ENCODE measurements around the gene CYBRD1. TPM values are rescaled to one million over a fixed set of nuclear protein-coding genes. Genes with fewer than 3 reads are reported as not detected.

Gene CYBRD1
- total RNA-seq, 1 donor from 2014 or later = 48.4 TPM

DNA sequence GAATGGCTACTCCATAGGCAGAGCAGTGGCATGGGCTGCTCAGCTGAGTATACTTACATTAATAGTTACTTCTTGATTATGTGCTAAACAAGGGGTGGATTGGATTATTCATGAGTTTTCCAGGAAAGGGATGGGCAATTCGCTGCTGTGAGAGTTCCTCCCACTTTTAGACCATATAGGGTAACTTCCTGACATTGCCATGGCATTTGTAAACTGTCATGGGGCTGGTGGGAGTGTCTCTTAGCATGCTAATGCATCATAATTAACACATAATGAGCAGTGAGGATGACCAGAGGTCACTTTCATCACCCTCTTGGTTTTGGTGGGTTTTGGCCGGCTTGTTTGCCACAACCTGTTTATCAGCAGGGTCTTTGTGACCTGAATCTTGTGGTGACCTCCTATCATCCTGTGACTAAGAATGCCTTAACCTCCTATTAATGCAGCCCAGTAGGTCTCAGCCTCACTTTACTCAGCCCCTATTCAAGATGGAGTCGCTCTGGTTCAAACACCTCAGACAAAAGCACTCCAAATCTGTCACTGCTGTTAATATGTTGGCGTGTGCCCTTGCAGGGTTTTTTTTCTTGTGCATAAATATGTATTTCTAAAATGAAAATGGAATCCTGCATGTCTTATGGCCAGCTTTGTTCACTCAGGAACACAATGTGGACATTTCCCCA, 56.0 kb downstream of the CYBRD1 start:
- Histone ChIP-seq H3K27me3 (ENCODE audit: low read depth) (peaks cover 1% of the 10 kb centered on the region), H3K9me3 (replicated peaks) (no peaks in the 10 kb centered on the region), H3K27ac (replicated peaks) (no peak overlapping the region), H3K4me1 (no peaks in the 10 kb centered on the region), H3K4me3 (no peak overlapping the region), H3K36me3 (no peaks in the 10 kb centered on the region)
- TF ChIP-seq, protein P1, sequence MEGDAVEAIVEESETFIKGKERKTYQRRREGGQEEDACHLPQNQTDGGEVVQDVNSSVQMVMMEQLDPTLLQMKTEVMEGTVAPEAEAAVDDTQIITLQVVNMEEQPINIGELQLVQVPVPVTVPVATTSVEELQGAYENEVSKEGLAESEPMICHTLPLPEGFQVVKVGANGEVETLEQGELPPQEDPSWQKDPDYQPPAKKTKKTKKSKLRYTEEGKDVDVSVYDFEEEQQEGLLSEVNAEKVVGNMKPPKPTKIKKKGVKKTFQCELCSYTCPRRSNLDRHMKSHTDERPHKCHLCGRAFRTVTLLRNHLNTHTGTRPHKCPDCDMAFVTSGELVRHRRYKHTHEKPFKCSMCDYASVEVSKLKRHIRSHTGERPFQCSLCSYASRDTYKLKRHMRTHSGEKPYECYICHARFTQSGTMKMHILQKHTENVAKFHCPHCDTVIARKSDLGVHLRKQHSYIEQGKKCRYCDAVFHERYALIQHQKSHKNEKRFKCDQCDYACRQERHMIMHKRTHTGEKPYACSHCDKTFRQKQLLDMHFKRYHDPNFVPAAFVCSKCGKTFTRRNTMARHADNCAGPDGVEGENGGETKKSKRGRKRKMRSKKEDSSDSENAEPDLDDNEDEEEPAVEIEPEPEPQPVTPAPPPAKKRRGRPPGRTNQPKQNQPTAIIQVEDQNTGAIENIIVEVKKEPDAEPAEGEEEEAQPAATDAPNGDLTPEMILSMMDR (IDR thresholded peaks at IDR 0.05; ENCODE audit: borderline replicate concordance) = no peak
- intact Hi-C loops (cut with micrococcal nuclease) = no loop called here
- DNase-seq = no peak

GRCh38 chr2:171579481-171579880, 57.2 kb downstream of the CYBRD1 start:
- H3K27me3 ChIP-seq (ENCODE audit: low read depth) = peaks cover 5% of the 10 kb centered on the region
- no peak overlapping the region for H3K27ac ChIP-seq (replicated peaks)
- no peaks in the 10 kb centered on the region for H3K4me1 ChIP-seq
- intact Hi-C loops (cut with micrococcal nuclease) = no loop called here
- no peaks in the 10 kb centered on the region for H3K36me3 ChIP-seq
- no peak overlapping the region for H3K4me3 ChIP-seq
- DNase-seq = no peak
- TF ChIP-seq, protein P1 (IDR thresholded peaks at IDR 0.05; ENCODE audit: borderline replicate concordance) = no peak
- H3K9me3 ChIP-seq (replicated peaks) = no peaks in the 10 kb centered on the region

DNA sequence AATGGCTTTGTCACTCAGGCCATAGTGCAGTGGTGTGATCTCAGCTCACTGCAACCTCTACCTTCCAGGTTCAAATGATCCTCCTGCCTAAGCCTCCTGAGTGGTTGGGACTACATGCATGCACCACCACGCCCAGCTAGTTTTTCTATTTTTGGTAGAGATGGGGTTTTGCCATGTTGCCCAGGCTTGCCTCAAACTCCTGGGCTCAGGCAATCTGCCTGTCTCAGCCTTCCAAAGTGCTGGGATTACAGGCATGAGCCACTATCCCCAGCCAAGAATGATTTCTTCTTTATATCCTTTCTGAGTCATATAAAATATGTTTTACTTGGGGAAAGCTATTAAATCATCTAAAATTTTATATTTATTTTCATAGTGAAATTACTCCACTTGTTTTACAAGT, 61.3 kb downstream of the CYBRD1 start:
- Histone ChIP-seq H3K27ac (replicated peaks) (no peak overlapping the region), H3K27me3 (ENCODE audit: low read depth) (peaks cover 5% of the 10 kb centered on the region), H3K4me3 (no peak overlapping the region), H3K36me3 (no peaks in the 10 kb centered on the region), H3K9me3 (replicated peaks) (no peaks in the 10 kb centered on the region), H3K4me1 (no peaks in the 10 kb centered on the region)
- intact Hi-C loops (cut with micrococcal nuclease) = no loop called here
- no peak for DNase-seq
- TF ChIP-seq, protein P1 (IDR thresholded peaks at IDR 0.05; ENCODE audit: borderline replicate concordance) = no peak

GRCh38 chr2:171584001-171584400, 61.7 kb downstream of the CYBRD1 start:
- no peak overlapping the region for H3K27ac ChIP-seq (replicated peaks)
- H3K4me1 ChIP-seq = no peaks in the 10 kb centered on the region
- no peaks in the 10 kb centered on the region for H3K9me3 ChIP-seq (replicated peaks)
- intact Hi-C loops (cut with micrococcal nuclease) = no loop called here
- H3K36me3 ChIP-seq = no peaks in the 10 kb centered on the region
- no peak overlapping the region for H3K4me3 ChIP-seq
- peaks cover 5% of the 10 kb centered on the region for H3K27me3 ChIP-seq (ENCODE audit: low read depth)
- TF ChIP-seq, protein P1 (IDR thresholded peaks at IDR 0.05; ENCODE audit: borderline replicate concordance) = no peak
- no peak for DNase-seq

GRCh38 chr2:171587132-171587531, 64.9 kb downstream of the CYBRD1 start:
- Histone ChIP-seq H3K27me3 (ENCODE audit: low read depth) (peaks cover 24% of the 10 kb centered on the region), H3K36me3 (no peaks in the 10 kb centered on the region), H3K9me3 (replicated peaks) (peaks cover 11% of the 10 kb centered on the region), H3K27ac (replicated peaks) (no peak overlapping the region), H3K4me3 (no peak overlapping the region), H3K4me1 (no peaks in the 10 kb centered on the region)
- no peak for DNase-seq
- intact Hi-C loops (cut with micrococcal nuclease) = no loop called here
- TF ChIP-seq, protein P1 (IDR thresholded peaks at IDR 0.05; ENCODE audit: borderline replicate concordance) = no peak
